ENCODE measurements around the gene SCN3B.

SCN3B gene

GRCh38 chr11:123601743-123602142 is 52.7 kb downstream of the SCN3B start:
- no peak for TF ChIP-seq CTCF (IDR thresholded peaks at IDR 0.05; ENCODE audit: extremely low read depth, missing control alignments)
- DNase-seq (ENCODE audit: low spot score) = no peak

GRCh38 chr11:123601136-123601535 is 53.3 kb downstream of the SCN3B start:
- no peak for DNase-seq (ENCODE audit: low spot score)
- TF ChIP-seq CTCF (IDR thresholded peaks at IDR 0.05; ENCODE audit: extremely low read depth, missing control alignments) = no peak

GRCh38 chr11:123597859-123598258 is 56.6 kb downstream of the SCN3B start:
- DNase-seq (ENCODE audit: low spot score) = no peak
- no peak for TF ChIP-seq CTCF (IDR thresholded peaks at IDR 0.05; ENCODE audit: extremely low read depth, missing control alignments)

- no peak for TF ChIP-seq CTCF (IDR thresholded peaks at IDR 0.05; ENCODE audit: extremely low read depth, missing control alignments)
- no peak for DNase-seq (ENCODE audit: low spot score)
These were observed 59.5 kb downstream of the SCN3B start for GRCh38 chr11:123594921-123595320.

GRCh38 chr11:123594188-123594901 is 60.1 kb downstream of the SCN3B start:
- no peak for TF ChIP-seq CTCF (IDR thresholded peaks at IDR 0.05; ENCODE audit: extremely low read depth, missing control alignments)

GRCh38 chr11:123593570-123593969 is 60.9 kb downstream of the SCN3B start:
- no peak for DNase-seq (ENCODE audit: low spot score)
- no peak for TF ChIP-seq CTCF (IDR thresholded peaks at IDR 0.05; ENCODE audit: extremely low read depth, missing control alignments)

More at GRCh38 chr11:123594188-123594901, 60.1 kb downstream of the SCN3B start:
- DNase-seq (ENCODE audit: low spot score) = no peak

- DNase-seq (ENCODE audit: low spot score) = no peak
- no peak for TF ChIP-seq CTCF (IDR thresholded peaks at IDR 0.05; ENCODE audit: extremely low read depth, missing control alignments)
These were observed 64.0 kb downstream of the SCN3B start for GRCh38 chr11:123590296-123590912.
